ENCODE data around the gene SNX21.
"Not testable (repeated sequence)": the region's sequence is repeated elsewhere in the genome, so short reads cannot be mapped to it uniquely, and the experiment has no call there.

The SNX21 gene

DNA sequence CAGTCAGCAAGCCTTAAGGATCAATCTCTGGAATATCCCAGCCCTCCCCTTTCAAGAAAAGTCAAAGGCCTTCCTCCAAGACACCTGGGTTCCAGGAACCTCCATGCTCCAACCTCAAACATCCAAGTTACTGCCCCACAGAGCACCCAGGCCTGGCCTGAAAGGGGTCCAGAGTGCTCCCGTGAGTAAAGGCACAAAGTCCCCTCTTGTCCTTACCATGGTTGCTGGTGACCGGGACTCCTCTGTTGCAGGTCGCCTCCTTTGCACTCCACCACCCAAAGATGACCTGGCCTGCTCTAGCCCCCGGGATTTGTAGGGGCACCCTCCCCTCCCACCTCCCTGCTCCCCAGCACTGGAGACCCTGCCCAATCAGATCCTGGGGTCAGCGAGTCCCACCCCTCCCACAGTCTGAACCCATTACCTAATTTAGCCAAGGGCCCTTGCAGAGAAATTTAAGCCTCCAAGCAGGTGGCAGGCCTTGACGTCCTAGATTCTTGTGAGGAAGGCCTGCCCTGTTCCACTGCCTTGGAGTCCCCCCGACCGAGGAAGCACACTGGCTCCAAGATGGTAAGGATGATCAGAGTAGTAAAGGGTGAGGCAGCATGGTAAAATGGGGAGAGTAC lies 6.5 kb upstream of the SNX21 start, which contains the start of gene TNNC2:
Gene TNNC2 (minus strand): TSS at position 283 of the 623 bp plus-strand sequence. CDS start 64 bp downstream, at position 219.
- Histone ChIP-seq H3K36me3 (ENCODE audit: insufficient read depth, low read depth, low read length) (no peaks in the 10 kb centered on the region), H3K27ac (ENCODE audit: low read length) (no peak within 1 kb of the TSS), H3K9ac (ENCODE audit: low read depth, low read length) (no peak within 1 kb of the TSS)

DNA sequence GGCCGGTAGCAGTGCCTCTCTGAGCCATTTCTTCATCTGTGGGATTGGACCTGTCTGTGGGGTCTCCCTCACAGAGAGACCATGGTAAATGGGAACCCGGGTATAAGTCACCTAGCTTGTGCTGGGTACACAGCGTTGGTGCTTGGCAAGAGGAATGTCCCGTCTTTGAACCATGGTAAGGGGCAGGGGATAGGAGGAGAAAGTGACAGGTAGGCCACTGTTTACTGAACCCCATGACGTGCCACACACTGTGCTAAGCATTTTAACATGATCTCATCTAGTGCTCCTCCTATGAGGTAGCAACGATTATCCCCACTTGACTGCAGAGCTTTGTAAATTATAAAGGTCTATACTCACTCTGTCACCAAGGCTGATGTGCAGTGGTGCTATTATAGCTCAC lies 5.9 kb upstream of the SNX21 start:
- H3K27ac ChIP-seq (ENCODE audit: low read length): no peak overlapping the region
- no peak overlapping the region for H3K4me3 ChIP-seq (ENCODE audit: low read length)
- H3K27me3 ChIP-seq (ENCODE audit: insufficient read depth, low read length): peaks cover 21% of the 10 kb centered on the region
- no peaks in the 10 kb centered on the region for H3K36me3 ChIP-seq (ENCODE audit: insufficient read depth, low read depth, low read length)
- no peak overlapping the region for H3K9ac ChIP-seq (ENCODE audit: low read depth, low read length)
- H3K4me1 ChIP-seq (ENCODE audit: insufficient read depth, low read length): no peaks in the 10 kb centered on the region
- H3K9me3 ChIP-seq (ENCODE audit: insufficient read depth, low read depth, low read length): no peaks in the 10 kb centered on the region

More for the DNA sequence above, 6.5 kb upstream of the SNX21 start, which contains the start of gene TNNC2:
- no peaks in the 10 kb centered on the region for H3K9me3 ChIP-seq (ENCODE audit: insufficient read depth, low read depth, low read length)
- no peaks in the 10 kb centered on the region for H3K4me1 ChIP-seq (ENCODE audit: insufficient read depth, low read length)
- no peak within 1 kb of the TSS for H3K4me3 ChIP-seq (ENCODE audit: low read length)
- H3K27me3 ChIP-seq (ENCODE audit: insufficient read depth, low read length): peaks cover 24% of the 10 kb centered on the region

DNA sequence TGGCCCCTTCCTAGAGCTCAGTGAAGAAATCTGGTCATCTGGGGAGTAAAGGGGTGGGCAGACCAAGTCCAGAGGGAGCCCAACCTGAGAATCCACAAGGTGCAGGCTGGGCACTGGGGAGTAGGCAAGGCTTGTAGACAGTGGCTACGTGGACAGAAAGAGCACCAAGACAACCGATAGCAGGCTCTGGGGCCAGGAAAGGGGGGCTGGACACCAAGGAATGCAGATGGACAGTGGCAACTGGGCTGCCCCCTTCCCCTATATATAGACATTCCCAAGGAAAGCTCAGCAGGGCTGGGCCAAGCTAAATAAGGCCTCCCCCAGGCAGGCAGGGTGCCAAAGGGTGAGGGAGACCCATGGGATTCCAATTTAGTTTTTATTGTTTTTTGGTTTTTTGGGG lies 5.0 kb upstream of the SNX21 start:
- Histone ChIP-seq H3K36me3 (ENCODE audit: insufficient read depth, low read depth, low read length) (no peaks in the 10 kb centered on the region), H3K27ac (ENCODE audit: low read length) (no peak overlapping the region), H3K4me1 (ENCODE audit: insufficient read depth, low read length) (peaks cover 3% of the 10 kb centered on the region; the same call in 1 of the 2 replicates), H3K27me3 (ENCODE audit: insufficient read depth, low read length) (peaks cover 12% of the 10 kb centered on the region), H3K9ac (ENCODE audit: low read depth, low read length) (no peak overlapping the region), H3K4me3 (ENCODE audit: low read length) (no peak overlapping the region), H3K9me3 (ENCODE audit: insufficient read depth, low read depth, low read length) (no peaks in the 10 kb centered on the region)

DNA sequence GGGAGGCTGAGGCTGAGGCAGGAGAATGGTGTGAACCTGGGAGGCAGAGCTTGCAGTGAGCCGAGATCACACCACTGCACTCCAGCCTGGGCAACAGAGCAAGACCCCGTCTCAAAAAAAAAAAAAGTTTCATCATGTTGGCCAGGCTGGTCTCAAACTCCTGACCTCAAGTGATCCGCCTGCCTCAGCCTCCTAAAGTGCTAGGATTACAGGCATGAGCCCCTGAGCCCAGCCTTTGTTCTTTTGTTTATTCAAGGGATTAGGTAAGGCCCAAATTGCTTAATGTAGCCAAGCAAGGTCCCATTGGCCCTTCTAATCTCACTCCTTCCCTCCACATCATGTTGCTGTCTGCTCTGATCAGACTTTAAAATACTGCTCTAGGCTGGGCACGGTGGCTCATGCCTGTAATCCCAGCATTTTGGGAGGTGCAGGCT lies 3.9 kb upstream of the SNX21 start:
- not testable (repeated sequence) for H3K4me3 ChIP-seq (ENCODE audit: low read length); H3K27me3 ChIP-seq (ENCODE audit: insufficient read depth, low read length); H3K9me3 ChIP-seq (ENCODE audit: insufficient read depth, low read depth, low read length); H3K9ac ChIP-seq (ENCODE audit: low read depth, low read length); H3K36me3 ChIP-seq (ENCODE audit: insufficient read depth, low read depth, low read length); H3K27ac ChIP-seq (ENCODE audit: low read length); H3K4me1 ChIP-seq (ENCODE audit: insufficient read depth, low read length)

DNA sequence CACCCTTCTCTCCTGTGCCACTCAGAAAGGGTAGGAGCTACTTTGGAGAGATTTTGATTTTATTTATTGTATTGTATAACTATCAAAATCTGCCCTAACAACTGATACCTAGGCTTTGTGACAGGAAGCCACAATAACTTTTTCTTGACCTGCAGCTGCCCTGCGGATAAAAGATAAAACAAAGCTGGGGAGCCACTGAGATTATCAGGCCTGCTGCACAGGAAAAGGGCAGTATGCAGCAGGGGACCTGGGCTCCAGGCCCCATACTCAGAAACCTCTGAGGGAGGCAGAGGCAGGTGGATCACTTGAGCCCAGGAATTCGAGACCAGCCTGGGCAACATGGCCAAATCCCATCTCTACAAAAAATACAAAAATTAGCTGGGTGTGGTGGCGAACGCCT lies 980 bp upstream of the SNX21 start:
- Histone ChIP-seq H3K36me3 (ENCODE audit: insufficient read depth, low read depth, low read length) (peaks cover 10% of the 10 kb centered on the region), H3K9ac (ENCODE audit: low read depth, low read length) (no peak overlapping the region), H3K4me1 (ENCODE audit: insufficient read depth, low read length) (peaks cover 3% of the 10 kb centered on the region), H3K27ac (ENCODE audit: low read length) (no peak overlapping the region), H3K27me3 (ENCODE audit: insufficient read depth, low read length) (no peaks in the 10 kb centered on the region), H3K9me3 (ENCODE audit: insufficient read depth, low read depth, low read length) (no peaks in the 10 kb centered on the region), H3K4me3 (ENCODE audit: low read length) (no peak overlapping the region)

DNA sequence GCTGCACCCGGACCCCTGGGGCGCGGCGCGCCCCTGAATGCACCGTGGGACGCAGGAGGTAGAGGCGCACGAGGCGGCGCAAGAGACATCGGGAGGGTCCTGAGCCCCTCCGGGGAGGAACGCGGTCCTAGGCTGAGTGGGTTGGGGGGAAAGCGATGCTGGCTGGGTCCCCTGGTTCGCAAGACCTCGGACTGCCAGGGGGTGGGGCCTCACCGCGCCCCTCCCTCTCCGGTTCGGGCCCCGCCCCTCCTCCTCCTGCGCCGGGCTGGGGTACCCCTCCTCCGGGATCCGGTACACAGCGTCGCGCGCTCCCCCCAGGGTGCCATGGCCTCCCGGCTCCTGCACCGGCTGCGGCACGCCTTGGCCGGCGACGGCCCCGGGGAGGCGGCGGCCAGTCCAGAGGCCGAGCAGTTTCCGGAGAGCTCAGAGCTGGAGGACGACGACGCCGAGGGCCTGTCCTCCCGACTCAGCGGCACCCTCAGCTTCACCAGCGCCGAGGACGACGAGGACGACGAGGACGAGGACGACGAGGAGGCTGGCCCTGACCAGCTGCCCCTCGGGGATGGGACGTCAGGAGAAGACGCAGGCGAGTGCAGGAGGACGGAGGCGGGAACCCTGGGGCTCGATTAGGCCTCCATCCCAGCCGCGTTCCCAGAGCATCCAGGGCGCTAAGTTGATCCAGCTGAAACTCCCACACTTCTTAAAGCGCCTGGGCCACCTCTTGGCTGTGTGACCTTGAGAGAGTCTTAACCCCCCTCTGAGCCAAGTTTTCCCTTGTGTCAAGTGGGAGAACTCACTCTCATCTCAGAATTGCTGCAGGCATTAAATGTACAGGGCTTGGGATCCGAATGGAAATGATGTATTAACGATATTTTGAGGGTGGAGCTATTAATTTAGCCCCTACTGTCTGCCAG lies 541 bp downstream of the SNX21 start:
- Histone ChIP-seq H3K9me3 (ENCODE audit: insufficient read depth, low read depth, low read length) (no peaks in the 10 kb centered on the region), H3K27ac (ENCODE audit: low read length) (peak overlapping the region; percentile 32), H3K4me3 (ENCODE audit: low read length) (peak overlapping the region; percentile 67), H3K9ac (ENCODE audit: low read depth, low read length) (peak overlapping the region; percentile 71; the same call in 1 of the 2 replicates), H3K27me3 (ENCODE audit: insufficient read depth, low read length) (no peaks in the 10 kb centered on the region), H3K4me1 (ENCODE audit: insufficient read depth, low read length) (peaks cover 3% of the 10 kb centered on the region), H3K36me3 (ENCODE audit: insufficient read depth, low read depth, low read length) (peaks cover 10% of the 10 kb centered on the region)

DNA sequence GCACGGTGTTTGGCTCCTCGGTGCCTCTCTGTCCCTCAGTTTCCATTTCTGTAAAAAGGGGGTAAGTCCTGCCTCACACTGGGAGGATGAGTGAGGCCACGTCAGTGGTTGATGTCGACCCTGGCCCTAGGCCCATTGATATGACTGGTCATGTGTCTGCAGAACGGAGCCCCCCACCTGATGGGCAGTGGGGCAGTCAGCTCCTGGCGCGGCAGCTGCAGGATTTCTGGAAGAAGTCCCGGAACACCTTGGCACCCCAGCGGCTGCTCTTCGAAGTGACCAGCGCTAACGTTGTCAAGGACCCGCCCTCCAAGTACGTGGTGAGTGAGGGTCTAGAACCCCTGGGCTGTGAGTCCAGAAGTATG lies 1.2 kb downstream of the SNX21 start:
- H3K4me3 ChIP-seq (ENCODE audit: low read length): peak overlapping the region; percentile 67
- H3K36me3 ChIP-seq (ENCODE audit: insufficient read depth, low read depth, low read length): peaks cover 10% of the 10 kb centered on the region
- no peaks in the 10 kb centered on the region for H3K9me3 ChIP-seq (ENCODE audit: insufficient read depth, low read depth, low read length)
- peaks cover 3% of the 10 kb centered on the region for H3K4me1 ChIP-seq (ENCODE audit: insufficient read depth, low read length)
- H3K9ac ChIP-seq (ENCODE audit: low read depth, low read length): peak overlapping the region; percentile 71; the same call in 1 of the 2 replicates
- H3K27ac ChIP-seq (ENCODE audit: low read length): no peak overlapping the region
- no peaks in the 10 kb centered on the region for H3K27me3 ChIP-seq (ENCODE audit: insufficient read depth, low read length)

DNA sequence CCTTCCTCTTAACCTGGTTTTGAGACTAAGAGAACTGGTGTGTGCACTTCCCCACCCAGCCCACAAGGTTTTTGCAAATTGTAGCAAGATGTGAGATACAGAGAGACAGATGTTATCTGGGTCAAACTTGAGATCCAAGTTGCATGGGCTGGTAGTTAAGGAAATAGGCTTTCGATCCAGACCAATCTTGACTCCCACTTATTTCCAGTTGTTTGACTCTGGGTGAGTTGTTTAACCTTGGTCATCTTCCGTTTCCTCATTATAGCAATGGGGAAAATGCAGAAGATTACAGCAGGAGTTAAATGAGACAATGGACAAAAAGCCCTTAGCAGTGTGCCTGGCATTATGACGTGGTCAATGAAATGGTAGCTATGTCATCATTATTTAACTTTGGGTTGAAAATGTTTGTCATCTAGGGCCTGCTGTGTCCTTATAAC lies 1.7 kb downstream of the SNX21 start:
- Histone ChIP-seq H3K27ac (ENCODE audit: low read length) (no peak overlapping the region), H3K9ac (ENCODE audit: low read depth, low read length) (no peak overlapping the region), H3K27me3 (ENCODE audit: insufficient read depth, low read length) (no peaks in the 10 kb centered on the region), H3K4me3 (ENCODE audit: low read length) (peak overlapping the region; percentile 67; the same call in 1 of the 2 replicates), H3K9me3 (ENCODE audit: insufficient read depth, low read depth, low read length) (no peaks in the 10 kb centered on the region), H3K4me1 (ENCODE audit: insufficient read depth, low read length) (peaks cover 3% of the 10 kb centered on the region), H3K36me3 (ENCODE audit: insufficient read depth, low read depth, low read length) (peaks cover 14% of the 10 kb centered on the region)

DNA sequence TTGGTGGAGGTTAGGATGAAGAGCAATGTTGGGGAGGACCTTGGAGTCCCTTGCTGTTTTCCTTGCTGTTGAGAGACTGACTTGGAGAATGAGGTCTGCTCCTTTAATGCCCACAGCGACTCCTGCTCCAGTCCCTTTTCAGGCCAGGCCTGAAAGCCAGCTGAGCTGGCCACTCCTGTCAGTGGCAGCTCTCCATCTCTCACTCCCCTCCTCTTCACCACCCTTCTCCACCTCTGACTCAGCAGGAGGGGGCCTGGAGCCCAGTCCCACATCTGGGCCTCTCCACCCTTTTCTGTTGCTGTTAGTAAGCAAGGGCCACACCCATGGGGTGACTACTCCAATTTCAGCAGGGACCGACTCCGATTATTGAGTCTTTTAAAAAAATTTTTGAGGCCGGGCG lies 2.2 kb downstream of the SNX21 start:
- Histone ChIP-seq H3K27ac (ENCODE audit: low read length) (no peak overlapping the region), H3K27me3 (ENCODE audit: insufficient read depth, low read length) (no peaks in the 10 kb centered on the region), H3K4me3 (ENCODE audit: low read length) (no peak overlapping the region), H3K36me3 (ENCODE audit: insufficient read depth, low read depth, low read length) (peaks cover 18% of the 10 kb centered on the region), H3K9me3 (ENCODE audit: insufficient read depth, low read depth, low read length) (no peaks in the 10 kb centered on the region), H3K4me1 (ENCODE audit: insufficient read depth, low read length) (peaks cover 3% of the 10 kb centered on the region), H3K9ac (ENCODE audit: low read depth, low read length) (no peak overlapping the region)

DNA sequence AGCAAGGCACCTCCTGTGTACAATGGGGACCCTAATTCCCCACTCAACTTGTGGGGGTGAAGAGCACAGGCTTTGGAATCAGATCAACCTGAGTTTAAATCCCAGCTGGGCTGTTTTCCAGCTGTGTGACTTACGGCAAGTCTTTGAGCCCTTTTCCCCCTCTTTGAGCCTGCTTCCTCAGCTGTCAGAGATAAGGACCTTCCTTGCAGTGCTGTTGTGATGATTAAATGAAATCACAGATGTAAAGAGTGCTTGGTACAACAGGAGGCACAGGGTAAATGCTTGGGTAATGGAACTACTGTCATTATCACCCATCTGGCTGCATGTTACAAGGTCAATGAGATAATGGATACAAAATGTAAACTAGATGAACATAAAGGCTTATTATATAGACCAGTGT lies 3.2 kb downstream of the SNX21 start:
- no peak overlapping the region for H3K27ac ChIP-seq (ENCODE audit: low read length)
- no peak overlapping the region for H3K9ac ChIP-seq (ENCODE audit: low read depth, low read length)
- H3K36me3 ChIP-seq (ENCODE audit: insufficient read depth, low read depth, low read length): peaks cover 28% of the 10 kb centered on the region
- no peaks in the 10 kb centered on the region for H3K9me3 ChIP-seq (ENCODE audit: insufficient read depth, low read depth, low read length)
- peaks cover 3% of the 10 kb centered on the region for H3K4me1 ChIP-seq (ENCODE audit: insufficient read depth, low read length)
- no peaks in the 10 kb centered on the region for H3K27me3 ChIP-seq (ENCODE audit: insufficient read depth, low read length)
- H3K4me3 ChIP-seq (ENCODE audit: low read length): no peak overlapping the region

DNA sequence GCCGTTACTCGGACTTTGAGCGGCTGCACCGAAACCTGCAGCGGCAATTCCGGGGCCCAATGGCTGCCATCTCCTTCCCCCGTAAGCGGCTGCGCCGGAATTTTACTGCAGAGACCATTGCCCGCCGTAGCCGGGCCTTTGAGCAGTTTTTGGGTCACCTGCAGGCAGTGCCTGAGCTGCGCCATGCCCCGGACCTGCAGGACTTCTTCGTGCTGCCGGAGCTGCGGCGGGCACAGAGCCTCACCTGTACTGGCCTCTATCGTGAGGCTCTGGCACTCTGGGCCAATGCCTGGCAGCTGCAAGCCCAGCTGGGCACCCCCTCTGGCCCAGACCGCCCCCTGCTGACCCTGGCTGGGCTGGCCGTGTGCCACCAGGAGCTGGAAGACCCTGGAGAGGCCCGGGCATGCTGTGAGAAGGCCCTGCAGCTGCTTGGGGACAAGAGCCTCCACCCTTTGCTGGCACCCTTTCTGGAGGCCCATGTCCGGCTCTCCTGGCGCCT lies 7.2 kb downstream of the SNX21 start:
- no peak overlapping the region for H3K9ac ChIP-seq (ENCODE audit: low read depth, low read length)
- H3K36me3 ChIP-seq (ENCODE audit: insufficient read depth, low read depth, low read length): peaks cover 63% of the 10 kb centered on the region
- H3K27me3 ChIP-seq (ENCODE audit: insufficient read depth, low read length): no peaks in the 10 kb centered on the region
- no peaks in the 10 kb centered on the region for H3K9me3 ChIP-seq (ENCODE audit: insufficient read depth, low read depth, low read length)
- no peak overlapping the region for H3K4me3 ChIP-seq (ENCODE audit: low read length)
- no peaks in the 10 kb centered on the region; the same call in 1 of the 2 replicates for H3K4me1 ChIP-seq (ENCODE audit: insufficient read depth, low read length)
- H3K27ac ChIP-seq (ENCODE audit: low read length): no peak overlapping the region

All from iPS-20b (cell line).